Measurements from ENCODE around the gene IRF2BP2.

Gene IRF2BP2

GRCh38 chr1:234583755-234584419 lies 26.1 kb downstream of the IRF2BP2 start:
- DNase-seq (ENCODE audit: low spot score), result no peak

- no peak for DNase-seq (ENCODE audit: low spot score)
Observed at GRCh38 chr1:234582681-234583301, 27.2 kb downstream of the IRF2BP2 start.

- DNase-seq (ENCODE audit: low spot score), result no peak
Observed at GRCh38 chr1:234582186-234582585, 27.8 kb downstream of the IRF2BP2 start.

- DNase-seq (ENCODE audit: low spot score), result no peak
Observed at GRCh38 chr1:234581063-234581714, 28.8 kb downstream of the IRF2BP2 start.

GRCh38 chr1:234579967-234580366 lies 30.0 kb downstream of the IRF2BP2 start:
- no peak for DNase-seq (ENCODE audit: low spot score)

GRCh38 chr1:234578735-234579134 lies 31.2 kb downstream of the IRF2BP2 start:
- DNase-seq (ENCODE audit: low spot score), result no peak

- no peak for DNase-seq (ENCODE audit: low spot score)
Observed at GRCh38 chr1:234578087-234578486, 31.9 kb downstream of the IRF2BP2 start.

- no peak for DNase-seq (ENCODE audit: low spot score)
Observed at GRCh38 chr1:234573711-234574299, 36.2 kb downstream of the IRF2BP2 start.

GRCh38 chr1:234572966-234573365 lies 37.0 kb downstream of the IRF2BP2 start:
- DNase-seq (ENCODE audit: low spot score), result no peak

- no peak for DNase-seq (ENCODE audit: low spot score)
Observed at GRCh38 chr1:234571702-234572101, 38.3 kb downstream of the IRF2BP2 start.

GRCh38 chr1:234570329-234571120 lies 39.5 kb downstream of the IRF2BP2 start:
- DNase-seq (ENCODE audit: low spot score), result no peak

GRCh38 chr1:234568345-234568744 lies 41.6 kb downstream of the IRF2BP2 start:
- DNase-seq (ENCODE audit: low spot score), result no peak

- DNase-seq (ENCODE audit: low spot score), result no peak
Observed at GRCh38 chr1:234565132-234565531, 44.8 kb downstream of the IRF2BP2 start.

GRCh38 chr1:234564035-234565029 lies 45.6 kb downstream of the IRF2BP2 start:
- DNase-seq (ENCODE audit: low spot score), result peak; percentile 37

GRCh38 chr1:234562334-234562733 lies 47.6 kb downstream of the IRF2BP2 start:
- no peak for DNase-seq (ENCODE audit: low spot score)

GRCh38 chr1:234561319-234561718 lies 48.7 kb downstream of the IRF2BP2 start:
- DNase-seq (ENCODE audit: low spot score), result no peak

GRCh38 chr1:234559902-234560676 lies 49.9 kb downstream of the IRF2BP2 start:
- no peak for DNase-seq (ENCODE audit: low spot score)

GRCh38 chr1:234559152-234559901 lies 50.7 kb downstream of the IRF2BP2 start:
- DNase-seq (ENCODE audit: low spot score), result no peak

GRCh38 chr1:234558330-234558836 lies 51.6 kb downstream of the IRF2BP2 start:
- no peak for DNase-seq (ENCODE audit: low spot score)

All from hepatic stellate cell (primary cell).